Large intestine (tissue), 3 donors: Measurements from ENCODE around the gene ZC3H12D. TPM values are rescaled to one million over a fixed set of nuclear protein-coding genes. Genes with fewer than 3 reads are reported as not detected.
"Not testable (repeated sequence)": the region's sequence is repeated elsewhere in the genome, so short reads cannot be mapped to it uniquely, and the experiment has no call there.

Experiments
- DNase-seq, 2 donors: peaks; one replicate each; pipeline versions ENCODE4 v3.0.0 to v3.0.0-alpha.2; 2013
- H3K27ac ChIP-seq: one replicate; pipeline ENCODE4 v1.5.1; 2013; ENCODE audit warnings: low read length
- H3K27me3 ChIP-seq: 2 replicates; pipeline ENCODE4 v1.6.1; 2013; ENCODE audit warnings: low read length; ENCODE audit not compliant: control insufficient read depth, insufficient read depth
- H3K36me3 ChIP-seq: 2 replicates; pipeline ENCODE4 v1.6.1; 2013; ENCODE audit warnings: low read length; ENCODE audit not compliant: control insufficient read depth, insufficient read depth
- H3K4me1 ChIP-seq: one replicate; pipeline ENCODE4 v1.6.1; 2013; ENCODE audit warnings: low read length; ENCODE audit not compliant: control insufficient read depth, insufficient read depth
- H3K4me3 ChIP-seq: one replicate; pipeline ENCODE4 v1.5.1; 2013; ENCODE audit warnings: low read length
- H3K9me3 ChIP-seq: one replicate; pipeline ENCODE4 v1.6.1; 2013; ENCODE audit warnings: mild to moderate bottlenecking, low read depth, low read length, moderate library complexity; ENCODE audit not compliant: control insufficient read depth
- WGBS: methylation state at CpG from one replicate; pipeline ENCODE4 v1.1.5; 2013; ENCODE audit warnings: low lambda C conversion rate; ENCODE audit not compliant: insufficient coverage; 5-methylcytosine and 5-hydroxymethylcytosine counted together
- polyA plus RNA-seq: library from polyadenylated mRNA; unstranded; fragments of 120-200 nt; gene quantifications from one replicate; pipeline ENCODE4 v1.2.1, GENCODE V29; 2013

Gene ZC3H12D
- polyA plus RNA-seq, 1 donor = 3.5 TPM

GRCh38 chr6:149473080-149474052, 11.4 kb downstream of the ZC3H12D start:
- H3K27me3 ChIP-seq = no peaks in the 10 kb centered on the region
- peak overlapping the region; percentile 63 for H3K27ac ChIP-seq
- H3K9me3 ChIP-seq = no peaks in the 10 kb centered on the region
- peak; percentile 77 to 92 for DNase-seq
- peak overlapping the region; percentile 19 for H3K4me3 ChIP-seq
- H3K4me1 ChIP-seq = peaks cover 19% of the 10 kb centered on the region
- no CpG with 5 or more reads among the region's 21 CpGs for WGBS
- no peaks in the 10 kb centered on the region for H3K36me3 ChIP-seq

- Histone ChIP-seq H3K4me1 (peaks cover 19% of the 10 kb centered on the region), H3K27me3 (no peaks in the 10 kb centered on the region), H3K4me3 (no peak overlapping the region), H3K36me3 (no peaks in the 10 kb centered on the region), H3K9me3 (no peaks in the 10 kb centered on the region), H3K27ac (no peak overlapping the region)
- WGBS = no CpG with 5 or more reads among the region's 5 CpGs
- no peak for DNase-seq
Observed at GRCh38 chr6:149472241-149472640, 12.6 kb downstream of the ZC3H12D start.

- peaks cover 19% of the 10 kb centered on the region for H3K4me1 ChIP-seq
- no peaks in the 10 kb centered on the region for H3K9me3 ChIP-seq
- no peaks in the 10 kb centered on the region for H3K36me3 ChIP-seq
- no peak overlapping the region for H3K4me3 ChIP-seq
- no peak for DNase-seq
- no CpG with 5 or more reads among the region's 3 CpGs for WGBS
- no peak overlapping the region for H3K27ac ChIP-seq
- H3K27me3 ChIP-seq = no peaks in the 10 kb centered on the region
Observed at GRCh38 chr6:149471801-149472200, 13.0 kb downstream of the ZC3H12D start.

- no CpG with 5 or more reads among the region's 2 CpGs for WGBS
- no peaks in the 10 kb centered on the region for H3K36me3 ChIP-seq
- no peak overlapping the region for H3K27ac ChIP-seq
- no peak for DNase-seq
- no peaks in the 10 kb centered on the region for H3K27me3 ChIP-seq
- peaks cover 19% of the 10 kb centered on the region for H3K4me1 ChIP-seq
- no peak overlapping the region for H3K4me3 ChIP-seq
- H3K9me3 ChIP-seq = no peaks in the 10 kb centered on the region
Observed at GRCh38 chr6:149470948-149471347, 13.9 kb downstream of the ZC3H12D start.

GRCh38 chr6:149468179-149468578, 16.6 kb downstream of the ZC3H12D start:
- Histone ChIP-seq H3K27ac (no peak overlapping the region), H3K9me3 (no peaks in the 10 kb centered on the region), H3K4me1 (peaks cover 6% of the 10 kb centered on the region), H3K27me3 (no peaks in the 10 kb centered on the region), H3K4me3 (no peak overlapping the region), H3K36me3 (no peaks in the 10 kb centered on the region)
- no peak for DNase-seq
- WGBS = no CpG with 5 or more reads among the region's 2 CpGs

GRCh38 chr6:149467265-149467664, 17.5 kb downstream of the ZC3H12D start:
- DNase-seq = no peak
- no peaks in the 10 kb centered on the region for H3K4me1 ChIP-seq
- no peak overlapping the region for H3K27ac ChIP-seq
- no peak overlapping the region for H3K4me3 ChIP-seq
- WGBS = no CpG with 5 or more reads among the region's 4 CpGs
- no peaks in the 10 kb centered on the region for H3K27me3 ChIP-seq
- no peaks in the 10 kb centered on the region for H3K36me3 ChIP-seq
- no peaks in the 10 kb centered on the region for H3K9me3 ChIP-seq

- Histone ChIP-seq H3K4me3 (no peak overlapping the region), H3K36me3 (peaks cover 2% of the 10 kb centered on the region), H3K27ac (no peak overlapping the region)
Observed at GRCh38 chr6:149464411-149464810, 20.4 kb downstream of the ZC3H12D start.

GRCh38 chr6:149463781-149464180, 21.0 kb downstream of the ZC3H12D start:
- Histone ChIP-seq H3K4me1 (no peaks in the 10 kb centered on the region), H3K9me3 (no peaks in the 10 kb centered on the region), H3K27me3 (no peaks in the 10 kb centered on the region), H3K36me3 (peaks cover 2% of the 10 kb centered on the region), H3K4me3 (no peak overlapping the region), H3K27ac (no peak overlapping the region)
- DNase-seq = no peak
- no CpG with 5 or more reads among the region's 4 CpGs for whole genome bisulfite sequencing

More at GRCh38 chr6:149464411-149464810, 20.4 kb downstream of the ZC3H12D start:
- Histone ChIP-seq H3K4me1 (no peaks in the 10 kb centered on the region), H3K27me3 (no peaks in the 10 kb centered on the region), H3K9me3 (no peaks in the 10 kb centered on the region)
- WGBS = 100% methylated on average over 1 of the region's 8 CpGs
- no peak for DNase-seq

GRCh38 chr6:149462712-149463111, 22.1 kb downstream of the ZC3H12D start:
- not testable (repeated sequence) for H3K4me3 ChIP-seq, H3K9me3 ChIP-seq, H3K36me3 ChIP-seq, H3K27ac ChIP-seq, H3K27me3 ChIP-seq, H3K4me1 ChIP-seq, DNase-seq
- whole genome bisulfite sequencing = no CpG with 5 or more reads among the region's 7 CpGs

- WGBS = no CpG with 5 or more reads among the region's 5 CpGs
- no peaks in the 10 kb centered on the region for H3K27me3 ChIP-seq
- no peak overlapping the region for H3K27ac ChIP-seq
Observed at GRCh38 chr6:149461670-149462069, 23.1 kb downstream of the ZC3H12D start.

More at GRCh38 chr6:149461670-149462069, 23.1 kb downstream of the ZC3H12D start:
- no peaks in the 10 kb centered on the region for H3K9me3 ChIP-seq
- H3K4me1 ChIP-seq = no peaks in the 10 kb centered on the region
- no peak for DNase-seq
- H3K36me3 ChIP-seq = peaks cover 2% of the 10 kb centered on the region
- no peak overlapping the region for H3K4me3 ChIP-seq
